ENCODE data around the gene RAPSN.
A peak's percentile ranks its signal among the peaks of the same experiment; 100 is the strongest.

RAPSN gene

DNA sequence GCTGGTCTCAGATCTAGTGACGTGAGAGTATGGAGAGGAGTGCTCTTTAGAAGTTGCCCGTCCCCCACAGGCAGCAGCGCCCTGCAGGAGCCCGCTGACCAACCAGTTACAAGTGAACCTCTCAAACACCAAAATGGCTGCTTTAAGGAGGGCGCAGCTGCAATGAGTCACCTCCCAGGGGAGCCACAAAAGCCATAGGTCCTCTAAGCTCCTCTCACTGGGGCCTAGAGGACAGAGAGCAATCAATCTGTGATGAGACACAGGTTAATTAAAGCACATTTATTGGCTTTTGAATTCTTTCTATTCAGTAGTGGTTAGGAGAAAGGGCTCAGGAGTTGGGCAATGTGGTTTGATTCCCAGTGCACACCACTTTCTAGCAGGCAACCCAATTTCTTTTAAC, 15.5 kb upstream of the RAPSN start:
- no peak for DNase-seq

DNA sequence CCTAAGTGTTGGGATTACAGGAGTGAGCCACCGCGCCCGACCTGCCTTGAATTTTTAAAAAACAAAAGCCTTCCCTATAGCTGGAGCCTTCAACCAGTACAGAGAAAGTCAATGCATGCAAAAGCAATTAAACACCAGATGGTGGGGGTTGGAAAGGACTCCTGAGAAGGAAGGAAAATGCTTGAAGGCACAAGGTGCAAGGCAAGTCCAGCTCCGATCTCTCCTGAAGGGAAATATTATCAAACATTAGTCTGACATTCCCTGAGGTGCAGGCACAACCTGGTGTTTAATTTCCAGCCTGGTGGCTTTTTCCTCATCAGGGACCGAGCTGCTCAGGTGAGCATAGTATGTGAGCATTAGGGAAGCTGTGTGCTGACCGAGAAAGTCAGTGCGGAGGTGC, 12.9 kb upstream of the RAPSN start:
- DNase-seq, result no peak

- no peak for DNase-seq
Observed at GRCh38 chr11:47460571-47461235, 11.8 kb upstream of the RAPSN start.

DNA sequence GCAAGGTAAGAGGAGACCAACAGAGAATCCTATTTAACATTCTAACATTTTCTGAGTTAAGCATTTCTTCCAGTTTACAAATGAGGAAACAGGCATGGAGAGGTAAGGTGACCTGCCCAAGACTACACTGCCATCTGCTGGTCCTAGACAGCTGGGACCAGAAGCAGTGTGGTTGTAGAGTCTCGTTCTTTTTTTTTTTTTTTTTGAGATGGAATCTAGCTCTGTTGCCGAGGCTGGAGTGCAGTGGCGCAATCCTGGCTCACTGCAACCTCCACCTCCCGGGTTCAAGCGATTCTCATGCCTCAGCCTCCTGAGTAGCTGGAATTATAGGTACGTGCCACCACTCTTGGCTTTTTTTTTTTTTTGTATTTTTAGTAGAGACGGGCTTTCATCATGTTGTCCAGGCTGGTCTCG, 5.3 kb upstream of the RAPSN start:
- DNase-seq, result peak in 2 of 4 experiments; percentile 27 to 41

- DNase-seq, result no peak
Observed at GRCh38 chr11:47453365-47453764, 4.4 kb upstream of the RAPSN start.

- DNase-seq, result no peak
Observed at GRCh38 chr11:47451990-47452389, 3.1 kb upstream of the RAPSN start.

DNA sequence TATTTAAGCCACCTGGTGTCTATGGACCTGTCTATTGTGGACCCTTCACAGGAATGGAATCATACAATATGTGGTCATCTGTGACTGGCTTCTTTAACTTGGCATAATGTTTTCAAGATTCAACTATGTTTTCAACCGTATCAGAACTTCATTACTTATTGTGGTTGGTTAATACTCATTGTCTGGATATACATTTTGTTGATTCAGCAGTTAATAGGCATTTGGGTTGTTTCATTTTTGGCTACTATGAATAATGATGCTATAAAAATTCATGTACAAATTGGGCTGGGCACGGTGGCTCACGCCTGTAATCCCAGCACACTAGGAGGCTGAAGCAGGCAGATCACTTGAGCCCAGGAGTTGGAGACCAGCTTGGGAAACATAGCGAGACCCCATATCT, 2.5 kb upstream of the RAPSN start:
- DNase-seq, result no peak

GRCh38 chr11:47449541-47449940, 605 bp upstream of the RAPSN start:
- no peak for DNase-seq

DNA sequence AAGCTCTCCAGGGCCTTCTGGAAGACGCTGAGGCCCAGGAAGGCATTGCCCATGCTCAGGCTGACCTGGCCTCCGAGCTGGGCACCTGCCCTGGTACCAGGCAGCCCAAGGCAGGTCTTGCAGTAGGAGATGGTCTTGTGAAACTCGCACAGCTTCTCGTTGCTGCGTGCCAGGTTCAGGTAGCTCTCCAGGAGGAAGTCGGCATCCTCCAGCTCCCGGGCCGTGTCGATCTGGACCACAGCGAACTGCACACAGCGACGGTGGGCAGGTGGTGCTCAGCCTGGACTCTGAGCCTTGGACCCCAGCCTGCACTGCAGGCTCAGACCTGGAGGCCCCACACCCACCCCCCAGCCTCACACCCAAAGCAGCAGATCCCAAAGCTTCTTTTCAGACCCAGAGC, 1.0 kb downstream of the RAPSN start:
- DNase-seq, result no peak

DNA sequence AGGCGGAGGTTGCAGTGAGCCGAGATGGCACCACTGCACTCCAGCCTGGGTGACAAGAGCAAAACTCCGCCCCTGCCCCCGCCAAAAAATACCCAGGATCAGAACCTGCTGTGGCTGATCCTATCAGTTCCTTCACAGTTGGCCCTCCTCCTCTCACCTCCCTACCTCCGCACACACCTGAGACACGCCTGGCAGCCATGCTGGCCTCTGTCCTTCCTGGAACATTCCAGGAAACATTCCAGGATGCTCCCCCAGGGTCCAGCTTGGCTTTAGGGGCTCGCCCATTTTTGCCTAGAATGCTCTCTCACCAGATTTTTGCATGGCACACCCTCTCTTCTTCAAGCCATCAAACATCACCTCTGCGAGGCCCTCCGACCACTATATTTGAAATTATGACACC, 2.1 kb downstream of the RAPSN start:
- DNase-seq, result no peak

- no peak for DNase-seq
Observed at GRCh38 chr11:47445840-47446239, 3.1 kb downstream of the RAPSN start.

DNA sequence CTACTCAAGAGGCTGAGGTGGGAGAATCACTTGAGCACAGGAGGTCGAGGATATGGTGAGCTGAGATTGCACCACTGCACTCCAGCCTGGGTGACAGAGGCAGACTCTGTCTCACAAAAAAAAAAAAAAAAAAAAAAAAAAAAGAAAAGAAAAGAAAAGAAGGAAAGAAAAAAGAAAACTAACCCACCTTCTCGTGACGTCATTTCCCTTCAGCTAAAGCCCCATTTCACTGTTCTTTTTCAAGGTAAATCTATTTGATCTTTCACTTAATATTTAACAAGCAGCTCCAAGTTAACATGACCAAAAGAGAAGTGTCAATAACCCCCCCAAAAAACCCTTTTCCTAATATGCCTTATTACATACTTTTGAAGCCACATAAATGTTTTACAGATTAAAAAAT, 5.1 kb downstream of the RAPSN start:
- DNase-seq, result no peak

DNA sequence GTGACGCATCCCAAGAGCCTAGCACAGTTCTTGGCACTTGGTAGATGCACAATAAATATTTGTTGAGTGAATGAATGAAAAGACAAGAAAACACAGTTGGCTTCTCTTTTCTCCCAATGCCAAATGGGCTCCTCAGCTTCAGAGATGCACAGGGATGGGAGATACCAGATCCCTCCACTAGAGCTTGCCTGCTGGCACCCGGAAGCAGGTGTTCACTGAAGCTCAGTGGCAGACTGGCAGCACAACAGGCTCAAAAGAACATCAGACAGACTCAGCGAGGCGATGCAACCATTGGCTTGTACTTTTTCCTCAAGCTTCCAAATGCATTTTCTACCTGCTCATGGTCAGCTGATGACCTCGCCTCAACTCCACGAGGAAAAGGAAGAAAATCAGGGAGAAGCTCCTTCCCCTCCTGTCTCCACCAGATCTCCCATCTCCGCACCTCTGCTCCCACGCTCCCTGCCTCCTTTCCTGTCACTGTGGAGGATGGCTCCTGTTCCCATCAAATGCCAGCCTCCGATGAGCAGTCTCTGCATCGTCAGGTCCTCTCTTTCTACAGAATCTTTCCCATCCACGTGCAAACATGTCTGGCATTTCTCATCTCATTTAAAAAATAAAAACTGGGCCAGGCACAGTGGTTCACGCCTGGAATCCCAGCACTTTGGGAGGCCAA, 5.8 kb downstream of the RAPSN start:
- DNase-seq, result no peak

DNA sequence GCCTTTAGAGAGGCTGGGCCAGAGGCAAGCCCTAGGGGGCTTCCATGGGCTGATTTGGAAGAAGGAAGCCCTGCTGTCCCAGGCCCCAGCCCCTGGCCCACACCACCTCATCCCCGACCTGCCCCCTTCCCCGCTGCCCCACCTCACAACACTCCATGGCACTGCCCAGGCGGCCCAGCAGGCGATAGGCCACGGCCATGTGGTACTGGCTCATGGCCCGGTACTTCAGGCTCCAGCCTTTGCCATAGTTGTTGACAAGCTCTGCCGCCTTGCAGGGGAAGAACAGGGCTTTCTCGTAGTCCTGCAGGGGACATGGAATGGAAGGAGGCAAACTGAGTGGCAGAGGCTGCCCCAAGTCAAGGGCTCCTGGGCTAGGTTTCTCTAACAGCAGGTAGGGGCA, 6.4 kb downstream of the RAPSN start:
- no peak for DNase-seq

DNA sequence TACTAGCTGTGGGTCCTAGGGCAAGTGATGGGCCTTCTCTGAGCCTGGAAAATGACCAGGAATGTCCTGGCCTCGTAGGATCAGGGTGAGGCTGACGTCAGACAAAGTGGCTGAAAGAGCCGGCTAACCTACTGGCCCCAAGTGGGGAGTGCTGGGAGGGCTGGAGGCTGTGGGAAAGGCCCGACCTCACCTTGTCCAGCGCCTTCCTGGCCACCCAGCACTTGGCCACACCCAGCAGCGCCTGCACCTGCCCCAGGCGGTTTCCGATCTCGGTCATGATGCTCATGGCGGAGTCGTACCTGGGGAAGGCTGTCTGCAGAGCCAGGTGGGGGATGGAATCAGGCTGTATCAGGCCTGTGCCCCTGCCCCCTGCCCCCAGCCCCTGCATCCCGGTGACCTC, 7.5 kb downstream of the RAPSN start:
- no peak for DNase-seq

- no peak for DNase-seq
Observed at GRCh38 chr11:47440054-47440476, 8.9 kb downstream of the RAPSN start.

GRCh38 chr11:47438721-47439120, 10.2 kb downstream of the RAPSN start:
- no peak for DNase-seq

- DNase-seq, result no peak
Observed at GRCh38 chr11:47437746-47438418, 11.1 kb downstream of the RAPSN start.

GRCh38 chr11:47437218-47437745, 11.7 kb downstream of the RAPSN start:
- DNase-seq, result no peak

DNA sequence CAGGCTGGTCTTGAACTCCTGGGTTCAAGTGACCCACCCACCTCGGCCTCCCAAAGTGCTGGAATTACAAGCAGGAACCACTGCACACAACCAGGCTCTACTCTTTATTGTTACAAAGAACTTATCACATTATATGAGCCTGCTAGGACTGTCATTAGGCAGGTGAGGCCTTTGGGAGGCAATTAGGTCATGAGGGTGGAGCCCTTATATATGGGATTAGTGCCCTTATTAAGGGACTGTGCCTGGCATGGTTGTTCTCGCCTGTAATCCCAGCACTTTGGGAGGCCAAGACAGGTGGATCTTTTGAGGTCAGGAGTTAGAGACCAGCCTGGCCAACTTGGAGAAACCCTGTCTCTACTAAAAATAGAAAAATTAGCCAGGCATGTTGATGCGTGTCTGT, 12.2 kb downstream of the RAPSN start:
- no peak for DNase-seq

DNA sequence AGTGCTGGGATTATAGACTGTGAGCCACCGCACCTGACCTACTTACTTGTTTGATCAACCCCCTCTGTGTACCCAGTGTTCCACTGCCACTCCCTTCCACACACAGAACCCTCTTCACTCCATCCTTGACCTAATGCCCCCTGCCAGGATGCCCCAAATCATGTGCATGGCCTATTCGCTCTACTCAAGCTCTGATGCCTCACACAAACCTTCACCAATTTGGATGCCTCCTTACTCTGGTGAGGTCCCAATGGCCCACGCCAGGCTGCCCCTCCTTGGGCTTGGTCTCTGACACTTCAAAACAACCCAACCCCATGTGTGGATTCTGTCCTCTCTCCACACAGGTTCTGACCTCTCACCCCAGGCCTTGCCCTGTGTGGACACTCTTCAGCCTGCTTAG, 13.2 kb downstream of the RAPSN start:
- no peak for DNase-seq

DNA sequence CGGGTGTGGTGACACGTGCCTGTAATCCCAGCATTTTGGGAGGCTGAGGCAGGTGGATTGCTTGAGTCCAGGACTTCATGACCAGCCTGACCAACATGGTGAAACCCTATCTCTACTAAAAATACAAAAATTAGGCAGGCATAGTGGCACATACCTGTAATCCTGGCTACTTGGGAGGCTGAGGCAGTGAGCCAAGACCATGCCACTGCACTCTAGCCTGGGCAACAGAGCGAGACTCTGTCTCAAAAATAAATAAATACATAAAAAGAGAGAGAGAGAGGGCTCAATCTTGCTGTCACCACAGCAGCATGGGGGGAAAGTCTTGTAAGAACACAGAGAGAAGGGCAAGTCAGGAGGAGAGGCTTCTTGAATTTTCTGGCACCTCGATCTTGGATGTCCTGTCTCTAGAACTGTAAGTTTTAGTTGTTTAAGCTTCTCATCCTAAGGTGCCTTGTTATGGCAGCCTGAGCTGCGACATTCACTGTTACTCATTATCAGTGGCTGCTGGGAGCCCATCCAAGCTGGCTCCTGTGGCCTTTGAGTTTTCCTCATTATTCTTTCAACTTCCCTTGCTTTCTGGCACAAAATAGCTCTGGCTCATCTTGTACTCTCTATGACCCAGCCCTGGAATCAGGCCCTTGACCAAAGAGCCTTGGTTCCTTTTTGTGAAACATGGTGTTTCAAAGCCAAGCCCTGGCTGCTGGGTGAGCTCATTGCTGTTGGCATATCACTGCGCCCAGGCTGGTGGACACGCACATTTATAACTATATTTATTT, 14.7 kb downstream of the RAPSN start:
- DNase-seq, result no peak

- DNase-seq, result no peak
Observed at GRCh38 chr11:47433157-47433556, 15.8 kb downstream of the RAPSN start.

Measured in activated naive CD4-positive, alpha-beta T cell (primary cell).